Left lung (tissue), 10 donors: ENCODE measurements around the gene ZNF512B. TPM values are rescaled to one million over a fixed set of nuclear protein-coding genes. Genes with fewer than 3 reads are reported as not detected.

Experiments used
- ATAC-seq: fragments of 200-7000 bp; cut with Tn5 transposase; one replicate; pipeline ENCODE4 v1.9.1; 2020; ENCODE audit warnings: moderate library complexity
- DNase-seq, 4 donors: peaks; one replicate each; pipeline ENCODE4 v3.0.0-alpha.2; 2013 to 2020
- H3K27ac ChIP-seq, 2 donors: fragments of 200-600 bp; sonication (generic) in 1 of 2; one replicate each; pipeline versions ENCODE4 v1.5.0 to v1.8.0; 2020 to 2021
- H3K27me3 ChIP-seq, 2 donors: fragments of 200-600 bp; sonication (generic) in 1 of 2; one replicate each; pipeline versions ENCODE4 v1.5.0 to v1.8.0; 2020 to 2021
- H3K36me3 ChIP-seq, 2 donors: fragments of 200-600 bp; sonication (generic) in 1 of 2; one replicate each; pipeline versions ENCODE4 v1.5.0 to v1.8.0; 2020 to 2021
- H3K4me1 ChIP-seq, 2 donors: fragments of 200-600 bp; one replicate each; pipeline ENCODE4 v1.8.0; 2021
- H3K4me3 ChIP-seq, 2 donors: fragments of 200-600 bp; sonication (generic) in 1 of 2; one replicate each; pipeline versions ENCODE4 v1.5.0 to v1.8.0; 2020 to 2021; ENCODE audit warnings: mild to moderate bottlenecking in 1 of 2
- H3K9me3 ChIP-seq, 2 donors: fragments of 200-600 bp; sonication (generic) in 1 of 2; one replicate each; pipeline versions ENCODE4 v1.5.0 to v1.8.0; 2020 to 2021
- intact Hi-C, 2 donors: fragments of 100-400 bp; cut with DNase I; formaldehyde crosslinking; loops; one replicate each; pipeline versions ENCODE4 v1.11.2 to v1.14.2; 2022
- polyA plus RNA-seq, 6 donors: library from polyadenylated mRNA; unstranded; fragments of 120-200 nt; gene quantifications; one replicate each; pipeline ENCODE4 v1.2.1, GENCODE V29; 2013; ENCODE audit not compliant: insufficient read length in 6 of 6
- total RNA-seq, 2 donors: library from RNA; stranded (reverse); fragmentation: NEBNext Ultra II Directional; extraction: Animal tissue kit (Norgen Biotek cat#: 25700); gene quantifications; one replicate each; pipeline ENCODE4 v1.2.1, GENCODE V29; 2021
- TF ChIP-seq, protein P1 (sequence below), 2 donors: fragments of 200-600 bp; sonication (generic) in 1 of 2; IDR thresholded peaks; one replicate each; pipeline versions ENCODE4 v1.5.0 to v1.8.0; 2021; ENCODE audit warnings: antibody characterized with exemption in 2 of 2
- donor health status: DM: no; HTN: yes; CAD: no.
- donor health status: DM: no; HTN: no; CAD: no.

Gene ZNF512B
- total and polyA plus RNA-seq, 8 donors = 16.4 to 38.3 (median 26.6) TPM

GRCh38 chr20:63980317-63980805 is 10.6 kb upstream of the ZNF512B start:
- peak overlapping the region; percentile 23 to 90 for H3K27ac ChIP-seq
- peaks cover 0 to 30% of the 10 kb centered on the region in 2 donors for H3K36me3 ChIP-seq
- H3K4me3 ChIP-seq = peak overlapping the region; percentile 97 to 99
- DNase-seq = no peak
- TF ChIP-seq, protein P1, sequence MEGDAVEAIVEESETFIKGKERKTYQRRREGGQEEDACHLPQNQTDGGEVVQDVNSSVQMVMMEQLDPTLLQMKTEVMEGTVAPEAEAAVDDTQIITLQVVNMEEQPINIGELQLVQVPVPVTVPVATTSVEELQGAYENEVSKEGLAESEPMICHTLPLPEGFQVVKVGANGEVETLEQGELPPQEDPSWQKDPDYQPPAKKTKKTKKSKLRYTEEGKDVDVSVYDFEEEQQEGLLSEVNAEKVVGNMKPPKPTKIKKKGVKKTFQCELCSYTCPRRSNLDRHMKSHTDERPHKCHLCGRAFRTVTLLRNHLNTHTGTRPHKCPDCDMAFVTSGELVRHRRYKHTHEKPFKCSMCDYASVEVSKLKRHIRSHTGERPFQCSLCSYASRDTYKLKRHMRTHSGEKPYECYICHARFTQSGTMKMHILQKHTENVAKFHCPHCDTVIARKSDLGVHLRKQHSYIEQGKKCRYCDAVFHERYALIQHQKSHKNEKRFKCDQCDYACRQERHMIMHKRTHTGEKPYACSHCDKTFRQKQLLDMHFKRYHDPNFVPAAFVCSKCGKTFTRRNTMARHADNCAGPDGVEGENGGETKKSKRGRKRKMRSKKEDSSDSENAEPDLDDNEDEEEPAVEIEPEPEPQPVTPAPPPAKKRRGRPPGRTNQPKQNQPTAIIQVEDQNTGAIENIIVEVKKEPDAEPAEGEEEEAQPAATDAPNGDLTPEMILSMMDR (IDR thresholded peaks at IDR 0.05) = no peak
- peak; percentile 2 for ATAC-seq
- H3K27me3 ChIP-seq = no peaks in the 10 kb centered on the region
- intact Hi-C loops = no loop called here
- no peaks in the 10 kb centered on the region for H3K9me3 ChIP-seq
- peaks cover 22 to 53% of the 10 kb centered on the region in 2 donors for H3K4me1 ChIP-seq

DNA sequence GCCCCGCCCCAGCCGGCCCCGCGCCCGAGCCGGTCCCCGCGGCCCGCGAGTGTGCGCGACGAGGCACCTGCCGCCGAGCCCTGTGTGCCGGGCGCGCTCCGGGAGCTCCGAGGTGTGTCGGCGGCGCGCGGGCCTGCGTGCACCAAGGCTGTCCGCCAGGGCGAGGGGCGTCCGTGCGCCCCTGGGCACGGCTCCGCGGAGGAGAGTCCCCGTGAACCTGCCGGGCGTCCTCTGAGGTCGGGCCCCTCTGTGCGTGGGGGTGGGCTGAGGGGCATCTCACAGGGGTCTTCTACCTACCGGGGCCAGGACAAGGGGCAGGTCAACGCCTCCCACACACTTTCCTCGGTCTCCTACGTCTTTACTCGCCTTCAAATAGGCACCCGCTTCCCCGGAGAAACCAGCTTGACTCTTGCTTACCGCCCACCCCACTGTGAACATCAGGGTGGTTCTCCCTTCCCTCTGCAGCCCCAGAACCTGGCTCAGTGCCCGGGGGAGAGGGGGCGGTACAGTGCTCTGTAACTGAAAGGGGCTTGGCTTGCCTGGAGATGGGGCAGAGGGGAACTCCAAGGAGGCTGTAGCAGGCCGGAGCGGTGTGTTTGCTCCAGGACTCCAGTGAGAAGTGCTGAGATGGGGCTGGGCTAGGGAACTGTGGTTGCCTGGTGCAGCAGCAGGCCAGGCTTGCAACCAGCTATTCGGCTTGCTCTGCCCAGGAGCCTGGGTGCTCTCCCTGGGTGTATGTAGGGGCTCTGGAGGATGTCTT is 10.0 kb upstream of the ZNF512B start, which contains the start of gene SAMD10:
SAMD10 (minus strand) TSS at position 86 of the 760 bp plus-strand sequence. CDS start 175 bp downstream, outside the sequence.
- DNase-seq = peak in 3 of 4 donors; percentile 56 to 79 (median 77)
- H3K9me3 ChIP-seq = no peaks in the 10 kb centered on the region
- TF ChIP-seq, protein P1 (IDR thresholded peaks at IDR 0.05) = no peak
- no peaks in the 10 kb centered on the region for H3K27me3 ChIP-seq
- peak; percentile 14 for ATAC-seq
- H3K4me3 ChIP-seq = peak within 1 kb of the TSS; percentile 52 to 97
- intact Hi-C loops = no loop called here
- peaks cover 0 to 23% of the 10 kb centered on the region in 2 donors for H3K36me3 ChIP-seq
- H3K4me1 ChIP-seq = peaks cover 22 to 53% of the 10 kb centered on the region in 2 donors
- H3K27ac ChIP-seq = peak within 1 kb of the TSS; percentile 44 to 90

DNA sequence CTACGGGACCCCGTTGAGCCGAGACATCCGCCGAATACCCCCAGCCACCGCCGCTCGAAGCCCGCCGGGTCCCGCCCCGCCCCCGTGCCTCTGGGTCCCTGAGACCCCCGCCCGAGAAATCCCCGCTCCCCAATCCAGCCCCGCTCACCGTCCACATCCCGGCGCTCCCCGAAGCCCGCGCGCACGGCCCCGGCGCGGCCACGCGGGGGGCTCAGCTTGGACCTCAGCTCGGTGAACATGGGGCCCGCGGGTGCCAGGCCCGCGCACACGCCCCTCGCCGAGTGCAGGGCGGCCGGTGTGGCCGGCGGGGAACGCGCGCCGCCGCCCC is 9.5 kb upstream of the ZNF512B start:
- no peaks in the 10 kb centered on the region for H3K27me3 ChIP-seq
- intact Hi-C loops = no loop called here
- DNase-seq (peak in 1 of 4 donors; percentile 85), ATAC-seq (no peak)
- peaks cover 22 to 53% of the 10 kb centered on the region in 2 donors for H3K4me1 ChIP-seq
- peaks cover 0 to 18% of the 10 kb centered on the region in 2 donors for H3K36me3 ChIP-seq
- H3K27ac ChIP-seq = peak overlapping the region; percentile 44 to 70
- peak overlapping the region; percentile 52 to 97 for H3K4me3 ChIP-seq
- H3K9me3 ChIP-seq = no peaks in the 10 kb centered on the region
- TF ChIP-seq, protein P1 (IDR thresholded peaks at IDR 0.05) = no peak

GRCh38 chr20:63978319-63979228 is 8.8 kb upstream of the ZNF512B start:
- H3K27ac ChIP-seq = peak overlapping the region; percentile 44 to 70
- peaks cover 26 to 50% of the 10 kb centered on the region in 2 donors for H3K4me1 ChIP-seq
- DNase-seq (peak in 3 of 4 donors; percentile 75 to 94 (median 83)), ATAC-seq (peak; percentile 62)
- peak overlapping the region; percentile 52 to 97 for H3K4me3 ChIP-seq
- no peaks in the 10 kb centered on the region for H3K27me3 ChIP-seq
- TF ChIP-seq, protein P1 (IDR thresholded peaks at IDR 0.05) = no peak
- no peaks in the 10 kb centered on the region for H3K9me3 ChIP-seq
- peaks cover 0 to 12% of the 10 kb centered on the region in 2 donors for H3K36me3 ChIP-seq
- intact Hi-C loops = no loop called here
